Endodermal cell (in vitro differentiated cells): ENCODE data around the gene LNX1. TPM values are rescaled to one million over a fixed set of nuclear protein-coding genes. Genes with fewer than 3 reads are reported as not detected.

Experiments used
- DNase-seq: peaks from one replicate; pipeline ENCODE4 v3.0.0-alpha.2; 2017
- H3K27ac ChIP-seq: 2 replicates; pipeline ENCODE4 v1.5.1; 2013; ENCODE audit warnings: mild to moderate bottlenecking, low read depth, low read length, moderate library complexity
- H3K27me3 ChIP-seq: 2 replicates; pipeline ENCODE4 v1.6.1; 2013; ENCODE audit warnings: mild to moderate bottlenecking, low read length, moderate library complexity; ENCODE audit not compliant: insufficient read depth, control insufficient read depth, poor library complexity, severe bottlenecking
- H3K36me3 ChIP-seq: 2 replicates; pipeline ENCODE4 v1.7.0; 2013; ENCODE audit warnings: mild to moderate bottlenecking, low read length, moderate library complexity; ENCODE audit not compliant: control insufficient read depth, insufficient read depth
- H3K4me1 ChIP-seq: one replicate; pipeline ENCODE4 v1.7.0; 2013; ENCODE audit warnings: low read length; ENCODE audit not compliant: control insufficient read depth, insufficient read depth
- H3K4me3 ChIP-seq: 2 replicates; pipeline ENCODE4 v1.5.1; 2013; ENCODE audit warnings: mild to moderate bottlenecking, low read length, moderate library complexity
- H3K9ac ChIP-seq: 2 replicates; pipeline ENCODE4 v1.6.1; 2013; ENCODE audit warnings: mild to moderate bottlenecking, low read length, moderate library complexity; ENCODE audit not compliant: poor library complexity, severe bottlenecking; ENCODE audit errors: extremely low read depth
- H3K9me3 ChIP-seq: 2 replicates; pipeline ENCODE4 v1.6.1; 2013; ENCODE audit warnings: mild to moderate bottlenecking, low read length, moderate library complexity; ENCODE audit not compliant: control insufficient read depth
- H3K27ac Mint-ChIP-seq: 2 replicates; pipeline ENCODE4 v1.8.0; 2020; ENCODE audit warnings: mixed read lengths
- H3K27me3 Mint-ChIP-seq: 2 replicates; pipeline ENCODE4 v1.8.0; 2021; ENCODE audit warnings: mild to moderate bottlenecking, mixed read lengths; ENCODE audit not compliant: insufficient read depth
- H3K36me3 Mint-ChIP-seq: 2 replicates; pipeline ENCODE4 v1.8.0; 2020; ENCODE audit warnings: low read depth, mixed read lengths
- H3K4me1 Mint-ChIP-seq: 2 replicates; pipeline ENCODE4 v1.8.0; 2020; ENCODE audit warnings: mixed read lengths
- H3K4me3 Mint-ChIP-seq: 2 replicates; pipeline ENCODE4 v1.8.0; 2020; ENCODE audit warnings: mild to moderate bottlenecking, moderate library complexity, mixed read lengths
- H3K9me3 Mint-ChIP-seq: 2 replicates; pipeline ENCODE4 v1.8.0; 2020; ENCODE audit warnings: mild to moderate bottlenecking, mixed read lengths
- CTCF ChIP-seq: fragments of 200-600 bp; sonication (generic); conservative IDR thresholded peaks from 2 replicates; pipeline ENCODE4 v1.5.0; 2021; ENCODE audit warnings: antibody characterized with exemption, mild to moderate bottlenecking
- WGBS, 2 experiments: methylation state at CpG; one replicate each; pipeline versions ENCODE4 v1.1.5 to v1.1.7; 2013; ENCODE audit warnings: missing lambda C conversion rate in 2 of 2, mixed read lengths in 1 of 2; ENCODE audit not compliant: insufficient coverage in 1 of 2, insufficient read length in 1 of 2; 5-methylcytosine and 5-hydroxymethylcytosine counted together
- total RNA-seq, 2 donors: library from RNA; stranded (reverse); fragmentation: NEBNext Ultra II Directional in 1 of 2; extraction: Animal tissue kit (Norgen Biotek cat#: 25700) in 1 of 2; gene quantifications; 2 replicates in 1 of 2; 3 replicates in 1 of 2; pipeline ENCODE4 v1.2.1, GENCODE V29; 2021

The LNX1 gene
- total RNA-seq, 2 donors from 2014 or later: 4.4 to 5.4 TPM

- Histone ChIP-seq H3K4me3 (no peak overlapping the region), H3K27me3 (no peaks in the 10 kb centered on the region), H3K9me3 (no peaks in the 10 kb centered on the region), H3K9ac (no peak overlapping the region), H3K27ac (no peak overlapping the region), H3K4me1 (no peaks in the 10 kb centered on the region), H3K36me3 (no peaks in the 10 kb centered on the region)
- H3K27me3 Mint-ChIP-seq: peaks cover 5% of the 10 kb centered on the region
- H3K36me3 Mint-ChIP-seq: no peaks in the 10 kb centered on the region
- no peak overlapping the region for H3K4me3 Mint-ChIP-seq
- TF ChIP-seq CTCF: no peak
- no peaks in the 10 kb centered on the region for H3K9me3 Mint-ChIP-seq
- peaks cover 12% of the 10 kb centered on the region for H3K4me1 Mint-ChIP-seq
- no peak for DNase-seq
- no peak overlapping the region for H3K27ac Mint-ChIP-seq
- WGBS, 2 experiments: 93 to 100% methylated on average over 4 of the region's 4 CpGs
Observed at GRCh38 chr4:53538756-53539155, 52.5 kb downstream of the LNX1 start.

GRCh38 chr4:53537606-53538005 is 53.7 kb downstream of the LNX1 start:
- Histone ChIP-seq H3K4me3 (no peak overlapping the region), H3K4me1 (no peaks in the 10 kb centered on the region), H3K27me3 (no peaks in the 10 kb centered on the region), H3K27ac (no peak overlapping the region), H3K9ac (no peak overlapping the region), H3K9me3 (no peaks in the 10 kb centered on the region), H3K36me3 (no peaks in the 10 kb centered on the region)
- peaks cover 14% of the 10 kb centered on the region for H3K4me1 Mint-ChIP-seq
- WGBS, 2 experiments: 70 to 89% methylated on average over 2 to 3 of the region's 3 CpGs
- no peaks in the 10 kb centered on the region for H3K36me3 Mint-ChIP-seq
- DNase-seq: no peak
- H3K27me3 Mint-ChIP-seq: peaks cover 5% of the 10 kb centered on the region
- no peak overlapping the region for H3K4me3 Mint-ChIP-seq
- no peaks in the 10 kb centered on the region for H3K9me3 Mint-ChIP-seq
- H3K27ac Mint-ChIP-seq: no peak overlapping the region
- no peak for TF ChIP-seq CTCF

GRCh38 chr4:53536328-53536727 is 55.0 kb downstream of the LNX1 start:
- Mint-ChIP-seq H3K27me3 (peaks cover 5% of the 10 kb centered on the region), H3K36me3 (no peaks in the 10 kb centered on the region), H3K9me3 (no peaks in the 10 kb centered on the region), H3K4me3 (no peak overlapping the region), H3K27ac (no peak overlapping the region), H3K4me1 (peaks cover 20% of the 10 kb centered on the region)
- no peaks in the 10 kb centered on the region for H3K4me1 ChIP-seq
- 85% methylated on average over 2 of the region's 2 CpGs; no CpG with 5 or more reads in 1 of the 2 experiments for WGBS, 2 experiments
- no peaks in the 10 kb centered on the region for H3K36me3 ChIP-seq
- DNase-seq: no peak
- H3K27me3 ChIP-seq: no peaks in the 10 kb centered on the region
- no peak overlapping the region for H3K4me3 ChIP-seq
- H3K9ac ChIP-seq: no peak overlapping the region
- H3K27ac ChIP-seq: no peak overlapping the region
- TF ChIP-seq CTCF: no peak
- H3K9me3 ChIP-seq: no peaks in the 10 kb centered on the region
